Measurements from ENCODE around the gene IDUA.

- TF ChIP-seq GATA2 (IDR thresholded peaks at IDR 0.05; ENCODE audit: low read depth, low read length) (no peak), GATA3 (IDR thresholded peaks at IDR 0.05; ENCODE audit: low read depth, low read length) (no peak)
Observed at GRCh38 chr4:1002131-1002630, 15.3 kb downstream of the IDUA start.

Data from SH-SY5Y (cell line).